Keratinocyte (primary cell): ENCODE measurements around the gene GSN.

Source experiments
- EZH2 ChIP-seq: IDR thresholded peaks from one replicate; pipeline ENCODE4 v1.6.1; 2012; ENCODE audit warnings: inconsistent platforms, mild to moderate bottlenecking, low read length, moderate library complexity
- TF ChIP-seq, protein P1 (sequence below), 3 experiments: IDR thresholded peaks in 1 of 3; conservative IDR thresholded peaks in 1 of 3; optimal IDR thresholded peaks in 1 of 3; 2 replicates in 2 of 3; 3 replicates in 1 of 3; pipeline versions ENCODE3 to v1.5.1; 2011; ENCODE audit warnings: low read length in 3 of 3, mild to moderate bottlenecking in 3 of 3, moderate library complexity in 2 of 3, control low read depth in 1 of 3, inconsistent platforms in 1 of 3; ENCODE audit not compliant: insufficient read depth in 2 of 3; ENCODE audit errors: extremely low read depth in 1 of 3

DNA sequence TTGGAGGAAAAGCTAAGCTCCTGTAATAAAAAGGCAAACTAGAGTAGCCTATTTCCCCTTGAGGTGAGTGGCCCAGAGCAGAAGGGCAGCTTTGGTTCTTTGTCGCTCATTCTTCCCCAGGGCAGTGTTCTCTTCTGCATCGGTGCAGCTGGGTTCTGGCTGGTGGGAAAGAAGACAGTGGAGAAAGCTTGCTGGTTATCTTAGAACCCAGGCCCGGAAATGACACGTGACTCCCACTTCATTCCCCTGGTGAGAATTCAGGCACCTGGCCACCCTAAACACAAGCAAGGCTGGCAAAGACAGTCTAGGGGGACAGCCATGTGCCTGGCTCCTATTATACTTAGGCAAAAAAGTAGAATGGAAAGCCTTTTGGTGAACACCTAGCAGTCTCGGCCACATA is 32.5 kb upstream of the GSN start:
- TF ChIP-seq, protein P1, sequence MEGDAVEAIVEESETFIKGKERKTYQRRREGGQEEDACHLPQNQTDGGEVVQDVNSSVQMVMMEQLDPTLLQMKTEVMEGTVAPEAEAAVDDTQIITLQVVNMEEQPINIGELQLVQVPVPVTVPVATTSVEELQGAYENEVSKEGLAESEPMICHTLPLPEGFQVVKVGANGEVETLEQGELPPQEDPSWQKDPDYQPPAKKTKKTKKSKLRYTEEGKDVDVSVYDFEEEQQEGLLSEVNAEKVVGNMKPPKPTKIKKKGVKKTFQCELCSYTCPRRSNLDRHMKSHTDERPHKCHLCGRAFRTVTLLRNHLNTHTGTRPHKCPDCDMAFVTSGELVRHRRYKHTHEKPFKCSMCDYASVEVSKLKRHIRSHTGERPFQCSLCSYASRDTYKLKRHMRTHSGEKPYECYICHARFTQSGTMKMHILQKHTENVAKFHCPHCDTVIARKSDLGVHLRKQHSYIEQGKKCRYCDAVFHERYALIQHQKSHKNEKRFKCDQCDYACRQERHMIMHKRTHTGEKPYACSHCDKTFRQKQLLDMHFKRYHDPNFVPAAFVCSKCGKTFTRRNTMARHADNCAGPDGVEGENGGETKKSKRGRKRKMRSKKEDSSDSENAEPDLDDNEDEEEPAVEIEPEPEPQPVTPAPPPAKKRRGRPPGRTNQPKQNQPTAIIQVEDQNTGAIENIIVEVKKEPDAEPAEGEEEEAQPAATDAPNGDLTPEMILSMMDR (optimal IDR thresholded peaks at IDR 0.05 in 1 of 3, IDR thresholded peaks at IDR 0.05 in 1 of 3, conservative IDR thresholded peaks at IDR 0.05 in 1 of 3; ENCODE audit: extremely low read depth in 1 of 3, insufficient read depth in 2 of 3, low read length in 3 of 3): no peak
- no peak for TF ChIP-seq EZH2
